Mucosa of gallbladder (tissue), 1 donor: ENCODE results near the gene SLC25A42. TPM values are rescaled to one million over a fixed set of nuclear protein-coding genes. Genes with fewer than 3 reads are reported as not detected.
"Not testable (repeated sequence)": the region's sequence is repeated elsewhere in the genome, so short reads cannot be mapped to it uniquely, and the experiment has no call there.

ENCODE experiments used
- DNase-seq: peaks from one replicate; pipeline ENCODE4 v3.0.0-alpha.2; 2020; ENCODE audit warnings: low spot score
- total RNA-seq: library from RNA; stranded (reverse); gene quantifications from one replicate; pipeline ENCODE4 v1.2.1, GENCODE V29; 2021
- donor health status: DM: no; HTN: no; CAD: no.

SLC25A42 gene
- total RNA-seq, 1 donor from 2014 or later = 10.5 TPM

- not testable (repeated sequence) for DNase-seq
Measured at GRCh38 chr19:19135713-19136112, 71.9 kb downstream of the SLC25A42 start.

GRCh38 chr19:19137556-19138108, 73.8 kb downstream of the SLC25A42 start:
- no peak for DNase-seq

- peak; percentile 99 for DNase-seq
Measured at GRCh38 chr19:19138109-19138981, 74.6 kb downstream of the SLC25A42 start, which contains the start of gene TMEM161A. TSS of gene TMEM161A (minus strand) at chr19:19138478. CDS start at chr19:19138428, 50 bp downstream.

GRCh38 chr19:19139876-19140229, 76.1 kb downstream of the SLC25A42 start:
- no peak for DNase-seq

- no peak for DNase-seq
Measured at GRCh38 chr19:19140476-19140875, 76.7 kb downstream of the SLC25A42 start.

GRCh38 chr19:19142347-19142746, 78.6 kb downstream of the SLC25A42 start:
- DNase-seq = no peak

- DNase-seq = no peak
Measured at GRCh38 chr19:19145281-19145680, 81.5 kb downstream of the SLC25A42 start.

- peak; percentile 78 for DNase-seq
Measured at GRCh38 chr19:19145684-19146608, 82.2 kb downstream of the SLC25A42 start.

DNA sequence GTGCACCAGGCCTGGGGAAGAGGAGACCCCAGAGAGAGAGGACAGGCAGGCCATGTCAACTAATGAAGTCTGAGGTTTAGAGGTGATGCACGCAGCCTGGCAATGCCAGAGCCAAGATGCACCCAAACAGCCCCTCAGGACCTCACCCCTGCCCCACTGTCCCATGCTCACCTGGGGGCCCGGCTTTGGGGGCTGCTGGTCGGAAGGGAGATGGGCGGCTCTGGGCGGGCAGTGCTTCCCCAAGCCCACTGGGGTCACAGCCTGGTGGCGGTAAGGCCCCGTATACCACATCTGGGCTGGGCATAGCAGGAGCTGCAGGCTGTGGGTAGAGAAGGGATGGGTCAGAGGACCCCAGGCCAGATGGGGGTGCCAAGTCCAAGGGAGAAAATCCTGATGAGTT, 83.1 kb downstream of the SLC25A42 start:
- no peak for DNase-seq

DNA sequence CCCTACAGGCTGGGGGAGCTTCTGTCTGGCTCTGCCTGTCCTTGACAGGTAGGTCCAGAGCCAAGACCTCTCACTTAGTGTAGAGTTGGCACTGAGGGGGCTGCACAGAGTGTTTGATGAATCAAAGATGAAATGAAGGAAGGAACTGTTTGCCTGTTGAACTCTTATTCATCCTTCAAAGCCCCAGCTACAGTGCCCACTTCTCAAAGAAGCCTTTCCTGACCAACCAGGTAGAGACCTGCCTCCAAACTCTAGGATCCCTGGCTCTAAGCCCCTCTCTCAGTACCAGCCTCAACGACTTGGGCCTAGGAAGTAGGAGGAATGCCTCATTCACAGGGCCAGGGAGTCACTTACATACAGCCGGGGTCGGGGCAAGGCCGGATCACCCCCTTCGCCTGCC, 83.5 kb downstream of the SLC25A42 start:
- DNase-seq = no peak

GRCh38 chr19:19148504-19148903, 84.7 kb downstream of the SLC25A42 start:
- DNase-seq = not testable (repeated sequence)

GRCh38 chr19:19149435-19149834, 85.6 kb downstream of the SLC25A42 start:
- DNase-seq = no peak

DNA sequence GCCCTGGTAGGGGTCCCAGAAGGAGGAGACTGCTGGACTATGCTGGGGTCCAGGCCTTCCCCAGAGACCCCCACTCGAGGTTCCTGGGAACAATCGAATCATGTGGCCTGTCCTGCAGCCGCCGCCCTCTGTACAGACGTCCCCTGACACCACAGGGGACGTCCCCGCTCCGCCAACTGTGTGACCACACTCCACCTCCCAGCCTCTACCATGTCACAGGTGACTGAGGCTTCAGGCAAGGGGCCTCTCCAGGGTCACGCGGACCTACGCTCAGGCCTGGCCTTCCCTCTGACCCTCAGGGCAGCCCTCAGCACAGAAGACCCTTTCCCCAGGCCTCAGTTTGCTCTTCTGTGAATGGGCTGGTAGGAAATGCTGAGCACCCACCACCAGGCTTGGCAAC, 87.6 kb downstream of the SLC25A42 start:
- DNase-seq = no peak

- no peak for DNase-seq
Measured at GRCh38 chr19:19152668-19153384, 89.0 kb downstream of the SLC25A42 start.

GRCh38 chr19:19154768-19155494, 91.1 kb downstream of the SLC25A42 start:
- no peak for DNase-seq

- no peak for DNase-seq
Measured at GRCh38 chr19:19155495-19156219, 91.9 kb downstream of the SLC25A42 start.

DNA sequence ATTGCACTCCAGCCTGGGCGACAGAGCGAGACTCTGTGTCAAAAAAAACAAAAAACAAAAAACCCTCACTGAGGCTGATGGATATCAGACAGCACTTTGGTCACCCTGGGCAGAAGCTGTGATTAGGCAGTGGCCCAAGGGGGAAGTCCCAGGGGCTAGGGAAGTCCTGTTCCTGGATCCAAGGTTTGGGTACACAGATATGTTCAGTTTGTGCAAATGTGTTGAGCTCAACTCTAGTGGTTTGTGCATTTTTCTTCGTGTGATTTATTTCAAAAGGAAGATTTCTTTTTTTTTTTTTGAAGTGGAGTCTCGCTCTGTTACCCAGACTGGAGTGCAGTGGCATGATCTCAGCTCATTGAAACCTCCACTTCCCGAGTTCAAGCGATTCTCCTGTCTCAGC, 94.0 kb downstream of the SLC25A42 start:
- no peak for DNase-seq

GRCh38 chr19:19159534-19159933, 95.7 kb downstream of the SLC25A42 start:
- DNase-seq = no peak

GRCh38 chr19:19160461-19161035, 96.8 kb downstream of the SLC25A42 start:
- DNase-seq = no peak

DNA sequence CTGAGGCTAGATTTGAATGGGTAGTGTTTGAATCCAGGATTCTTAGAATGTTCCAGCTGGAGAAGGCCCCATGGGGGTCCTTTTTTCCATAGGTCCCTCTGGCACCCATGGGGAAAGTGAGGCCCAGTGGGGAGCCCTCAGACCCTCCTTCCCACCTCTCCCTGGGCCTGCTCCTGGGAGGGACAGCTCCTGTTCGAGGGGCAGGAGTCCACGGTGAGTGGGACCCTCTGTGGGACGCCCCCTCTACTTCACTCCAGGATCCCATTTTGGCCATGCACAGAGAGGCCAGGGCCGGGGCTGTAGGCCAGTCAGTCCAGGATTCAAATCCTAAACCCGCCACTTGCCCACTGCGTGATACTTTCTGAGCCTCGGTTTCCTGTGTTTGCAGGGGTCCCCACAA, 98.7 kb downstream of the SLC25A42 start:
- DNase-seq = no peak
